Measurements from ENCODE around the gene PRRC2A. TPM values are rescaled to one million over a fixed set of nuclear protein-coding genes. Genes with fewer than 3 reads are reported as not detected.

PRRC2A gene
- 54.7 and 90.9 TPM in 2 replicates for total RNA-seq

DNA sequence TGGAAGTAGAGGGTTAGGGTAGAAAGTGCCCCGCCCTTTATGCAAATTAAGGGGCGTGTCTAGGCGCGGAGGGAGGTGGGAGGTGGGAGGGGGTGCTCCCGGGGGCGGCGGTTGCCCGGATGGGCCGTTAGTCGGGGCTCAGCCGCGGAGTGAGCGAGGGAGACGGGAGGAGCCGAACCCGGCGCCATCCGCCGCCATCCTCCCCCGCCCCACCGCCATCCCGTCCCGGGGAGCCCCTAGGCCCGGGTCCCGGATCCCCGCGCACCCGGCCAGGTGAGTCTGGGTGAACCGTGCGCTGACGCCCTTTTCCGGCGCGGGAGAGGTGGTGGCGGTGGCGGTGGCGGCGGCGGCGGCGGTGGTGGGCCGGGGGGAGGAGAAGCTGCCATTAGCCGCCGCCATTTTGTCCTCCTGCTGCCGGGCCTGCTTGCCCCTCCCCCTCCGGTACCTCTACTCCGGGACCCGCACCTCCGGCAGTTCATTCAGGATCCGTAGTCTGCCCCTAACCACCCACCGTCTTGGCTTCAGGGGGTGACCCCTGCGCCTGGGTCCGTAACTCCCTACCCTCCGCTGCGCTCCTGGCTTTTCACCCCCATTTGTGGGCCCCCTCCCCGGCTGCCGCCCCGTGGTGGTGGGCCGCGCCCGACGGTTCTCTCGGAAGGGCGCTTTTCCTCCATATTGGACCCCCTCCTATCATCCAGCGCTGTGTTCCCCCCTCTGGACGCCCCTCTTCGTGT lies at the start of gene PRRC2A:
PRRC2A (plus strand) TSS at position 130 of the 734 bp plus-strand sequence. CDS start 2,075 bp downstream, outside the sequence.

DNA sequence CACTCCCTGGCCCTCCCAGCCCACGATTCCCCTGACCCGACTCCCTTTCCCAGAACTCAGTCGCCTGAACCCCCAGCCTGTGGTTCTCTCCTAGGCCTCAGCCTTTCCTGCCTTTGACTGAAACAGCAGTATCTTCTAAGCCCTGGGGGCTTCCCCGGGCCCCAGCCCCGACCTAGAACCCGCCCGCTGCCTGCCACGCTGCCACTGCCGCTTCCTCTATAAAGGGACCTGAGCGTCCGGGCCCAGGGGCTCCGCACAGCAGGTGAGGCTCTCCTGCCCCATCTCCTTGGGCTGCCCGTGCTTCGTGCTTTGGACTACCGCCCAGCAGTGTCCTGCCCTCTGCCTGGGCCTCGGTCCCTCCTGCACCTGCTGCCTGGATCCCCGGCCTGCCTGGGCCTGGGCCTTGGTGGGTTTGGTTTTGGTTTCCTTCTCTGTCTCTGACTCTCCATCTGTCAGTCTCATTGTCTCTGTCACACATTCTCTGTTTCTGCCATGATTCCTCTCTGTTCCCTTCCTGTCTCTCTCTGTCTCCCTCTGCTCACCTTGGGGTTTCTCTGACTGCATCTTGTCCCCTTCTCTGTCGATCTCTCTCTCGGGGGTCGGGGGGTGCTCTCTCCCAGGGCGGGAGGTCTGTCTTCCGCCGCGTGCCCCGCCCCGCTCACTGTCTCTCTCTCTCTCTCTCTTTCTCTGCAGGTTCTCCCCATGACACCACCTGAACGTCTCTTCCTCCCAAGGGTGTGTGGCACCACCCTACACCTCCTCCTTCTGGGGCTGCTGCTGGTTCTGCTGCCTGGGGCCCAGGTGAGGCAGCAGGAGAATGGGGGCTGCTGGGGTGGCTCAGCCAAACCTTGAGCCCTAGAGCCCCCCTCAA lies 48.2 kb upstream of the PRRC2A start, which contains the start of gene LTA:
LTA (plus strand) TSS at position 249 of the 871 bp plus-strand sequence; CDS start at position 703, 454 bp downstream.

DNA sequence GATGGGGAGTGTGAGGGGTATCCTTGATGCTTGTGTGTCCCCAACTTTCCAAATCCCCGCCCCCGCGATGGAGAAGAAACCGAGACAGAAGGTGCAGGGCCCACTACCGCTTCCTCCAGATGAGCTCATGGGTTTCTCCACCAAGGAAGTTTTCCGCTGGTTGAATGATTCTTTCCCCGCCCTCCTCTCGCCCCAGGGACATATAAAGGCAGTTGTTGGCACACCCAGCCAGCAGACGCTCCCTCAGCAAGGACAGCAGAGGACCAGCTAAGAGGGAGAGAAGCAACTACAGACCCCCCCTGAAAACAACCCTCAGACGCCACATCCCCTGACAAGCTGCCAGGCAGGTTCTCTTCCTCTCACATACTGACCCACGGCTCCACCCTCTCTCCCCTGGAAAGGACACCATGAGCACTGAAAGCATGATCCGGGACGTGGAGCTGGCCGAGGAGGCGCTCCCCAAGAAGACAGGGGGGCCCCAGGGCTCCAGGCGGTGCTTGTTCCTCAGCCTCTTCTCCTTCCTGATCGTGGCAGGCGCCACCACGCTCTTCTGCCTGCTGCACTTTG lies 45.1 kb upstream of the PRRC2A start, which contains the start of gene TNF:
TNF (plus strand) TSS at position 231 of the 567 bp plus-strand sequence; CDS start at position 408, 177 bp downstream.

DNA sequence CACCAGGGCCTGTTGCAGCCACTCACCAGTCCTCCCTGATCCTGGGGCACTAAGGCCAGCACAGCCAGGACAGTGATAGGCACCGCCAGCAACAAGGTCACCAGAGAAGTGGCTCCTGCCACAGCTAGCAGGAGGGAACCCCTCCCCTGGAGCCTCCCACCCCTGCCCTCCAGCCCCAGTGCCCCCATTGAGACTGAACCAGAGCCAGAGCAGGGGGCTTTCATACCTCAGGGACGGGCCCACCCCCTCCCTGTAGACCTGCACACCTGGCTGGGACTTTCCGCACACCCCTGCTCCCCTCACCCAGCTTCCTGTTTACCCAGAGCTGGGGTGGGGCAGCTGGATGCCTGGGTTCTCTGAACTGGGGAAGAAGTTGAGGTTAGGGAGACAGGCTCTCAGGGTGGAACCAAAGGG lies 38.3 kb upstream of the PRRC2A start, which contains the start of gene LTB:
LTB (minus strand) TSS at position 195 of the 414 bp plus-strand sequence; CDS start at position 188, 7 bp downstream.

DNA sequence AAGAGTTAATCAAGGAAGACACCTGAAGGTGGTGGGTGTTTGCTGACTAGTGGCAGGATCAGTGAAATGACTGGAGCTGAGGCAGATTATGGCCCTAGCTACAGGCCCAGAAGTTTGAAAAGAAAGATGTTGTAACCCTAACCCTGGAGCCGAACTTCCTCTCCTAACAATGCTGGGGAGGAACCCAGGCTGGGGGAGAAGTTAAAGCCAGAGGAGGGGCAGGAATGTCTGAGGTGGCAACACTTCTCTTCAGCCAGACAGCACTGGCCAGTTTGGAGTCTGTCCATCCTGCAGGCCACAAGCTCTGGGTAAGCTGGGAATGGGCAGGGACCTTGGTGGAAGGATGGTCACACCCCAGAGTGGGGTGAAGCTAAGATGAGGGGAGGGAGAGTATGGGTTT lies 34.5 kb upstream of the PRRC2A start, which contains the start of gene LST1:
LST1 (plus strand) TSS at position 270 of the 400 bp plus-strand sequence. CDS start 1,023 bp downstream, outside the sequence.

DNA sequence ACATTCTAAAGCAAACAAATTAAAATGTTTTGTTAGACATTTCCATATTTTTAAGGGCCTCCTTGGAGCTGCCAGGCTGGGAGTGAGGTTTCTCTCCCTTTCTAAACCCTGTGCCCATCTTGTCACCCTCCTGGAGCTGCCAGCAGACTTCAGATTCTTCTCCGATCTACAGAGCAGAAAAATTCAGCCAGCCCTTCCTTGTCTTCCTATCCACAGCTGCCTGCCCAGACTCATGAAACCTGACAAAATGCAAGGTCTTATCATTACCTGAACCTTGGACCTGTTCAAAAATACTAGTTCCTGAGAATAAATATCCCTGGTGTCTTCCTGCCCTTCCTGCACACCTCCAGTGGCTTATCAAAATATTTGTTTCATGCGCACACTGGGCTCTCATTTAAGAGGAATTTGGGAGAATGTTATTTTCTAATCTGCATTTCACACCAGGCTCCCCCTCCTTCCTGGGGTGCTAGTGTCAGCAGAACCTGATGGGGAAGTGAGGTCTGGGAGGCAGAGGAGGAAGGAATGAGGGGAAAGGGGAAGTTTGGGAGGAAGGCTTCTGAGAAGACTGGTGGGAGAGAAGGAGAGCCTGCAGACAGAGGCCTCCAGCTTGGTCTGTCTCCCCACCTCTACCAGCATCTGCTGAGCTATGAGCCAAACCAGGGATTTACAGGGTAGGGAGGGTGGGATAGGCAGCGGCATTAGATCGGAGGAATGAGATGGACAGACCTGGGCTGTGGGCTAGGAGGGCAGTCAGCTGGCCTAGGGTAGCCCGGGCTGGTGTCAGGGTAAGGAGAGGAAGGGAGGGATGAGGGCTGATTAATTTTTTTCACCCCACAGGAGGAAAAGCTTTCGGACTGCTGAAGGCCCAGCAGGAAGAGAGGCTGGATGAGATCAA lies 5.6 kb upstream of the PRRC2A start, which contains the start of gene AIF1:
AIF1 (plus strand) TSS at position 551 of the 895 bp plus-strand sequence; CDS start at position 647, 96 bp downstream.

DNA sequence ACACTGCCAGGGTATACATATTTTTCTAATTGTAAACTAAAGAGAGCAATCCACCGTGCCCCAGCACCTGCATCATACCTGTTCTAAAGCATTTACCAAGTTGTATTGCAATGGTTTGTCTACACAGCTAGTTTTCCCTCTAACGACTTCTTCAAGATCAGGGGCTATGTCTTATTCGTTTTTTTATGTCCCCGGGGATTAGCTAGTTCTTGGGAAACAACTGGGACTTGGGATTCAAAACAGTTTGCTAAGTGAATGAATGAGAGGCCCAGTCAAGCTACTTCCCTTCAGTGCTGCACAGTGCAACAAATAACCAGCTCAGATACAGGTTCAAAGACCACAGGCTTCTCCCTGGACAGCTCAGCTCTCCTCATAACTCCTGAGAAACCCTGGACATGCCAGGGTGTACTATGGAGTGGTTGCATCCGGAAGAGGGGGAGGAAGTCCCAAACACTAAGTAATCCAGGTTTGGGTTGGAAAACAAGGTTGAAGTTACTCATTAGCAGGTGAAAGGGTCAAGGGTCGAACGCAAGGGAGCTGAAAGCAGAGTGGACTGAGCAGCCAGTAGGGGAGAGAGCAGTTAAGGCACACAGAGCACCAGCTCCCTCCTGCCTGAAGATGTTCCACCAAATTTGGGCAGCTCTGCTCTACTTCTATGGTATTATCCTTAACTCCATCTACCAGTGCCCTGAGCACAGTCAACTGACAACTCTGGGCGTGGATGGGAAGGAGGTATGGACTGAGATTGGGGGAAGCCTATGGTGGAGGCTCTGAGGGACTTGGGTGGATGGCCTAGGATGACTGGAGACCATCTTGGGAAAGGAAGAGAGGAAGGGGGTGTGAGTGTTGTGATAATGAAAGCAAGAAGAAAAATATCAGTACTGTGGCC lies 35.1 kb downstream of the PRRC2A start, which contains the start of gene APOM:
APOM (plus strand) TSS at position 546 of the 889 bp plus-strand sequence; CDS start at position 619, 73 bp downstream.

DNA sequence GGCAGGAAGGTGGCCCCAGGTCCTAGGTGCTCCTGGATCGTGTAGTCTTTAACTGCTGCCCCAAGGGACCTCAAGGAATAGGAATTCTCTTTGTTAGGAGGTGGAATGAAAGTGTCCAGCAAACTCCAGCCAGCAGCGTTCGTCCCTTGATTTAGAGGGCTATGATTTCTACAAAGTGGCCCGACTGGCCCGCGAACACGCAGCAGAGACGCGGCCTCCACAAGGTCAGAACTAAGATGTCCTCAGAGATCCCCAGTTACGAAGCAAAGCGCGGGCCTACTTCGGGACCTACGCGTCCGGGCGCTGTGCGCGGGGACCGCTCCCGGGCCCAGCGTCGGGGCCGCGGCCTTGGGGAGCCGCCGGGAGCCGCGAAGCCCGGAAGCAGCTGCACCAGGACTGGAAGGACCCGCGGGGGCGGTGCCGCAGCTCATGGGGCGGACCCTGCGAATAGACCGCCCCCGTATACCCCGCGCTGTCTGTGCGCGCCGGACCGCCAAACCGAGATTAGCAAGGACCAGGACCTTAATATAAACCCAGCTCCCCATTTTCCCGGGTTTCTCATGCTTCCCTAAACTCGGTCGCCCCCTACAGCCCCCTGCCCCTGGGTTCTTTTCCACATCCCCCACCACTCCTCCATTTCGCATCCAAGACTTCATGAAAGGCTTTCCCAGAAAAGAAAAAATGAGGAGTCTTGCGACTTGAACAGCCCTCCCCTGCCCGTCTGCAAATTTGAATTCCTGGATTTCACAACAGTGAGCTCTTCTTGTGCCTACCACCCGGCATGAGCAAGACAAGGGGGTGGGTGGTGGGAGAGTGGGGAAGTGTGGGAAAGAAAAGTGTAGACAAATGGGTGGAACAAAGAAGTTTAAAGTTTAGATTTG lies 40.1 kb downstream of the PRRC2A start, which contains the start of gene C6orf47:
C6orf47 (minus strand) TSS at position 398 of the 881 bp plus-strand sequence. CDS start 831 bp downstream, outside the sequence.

DNA sequence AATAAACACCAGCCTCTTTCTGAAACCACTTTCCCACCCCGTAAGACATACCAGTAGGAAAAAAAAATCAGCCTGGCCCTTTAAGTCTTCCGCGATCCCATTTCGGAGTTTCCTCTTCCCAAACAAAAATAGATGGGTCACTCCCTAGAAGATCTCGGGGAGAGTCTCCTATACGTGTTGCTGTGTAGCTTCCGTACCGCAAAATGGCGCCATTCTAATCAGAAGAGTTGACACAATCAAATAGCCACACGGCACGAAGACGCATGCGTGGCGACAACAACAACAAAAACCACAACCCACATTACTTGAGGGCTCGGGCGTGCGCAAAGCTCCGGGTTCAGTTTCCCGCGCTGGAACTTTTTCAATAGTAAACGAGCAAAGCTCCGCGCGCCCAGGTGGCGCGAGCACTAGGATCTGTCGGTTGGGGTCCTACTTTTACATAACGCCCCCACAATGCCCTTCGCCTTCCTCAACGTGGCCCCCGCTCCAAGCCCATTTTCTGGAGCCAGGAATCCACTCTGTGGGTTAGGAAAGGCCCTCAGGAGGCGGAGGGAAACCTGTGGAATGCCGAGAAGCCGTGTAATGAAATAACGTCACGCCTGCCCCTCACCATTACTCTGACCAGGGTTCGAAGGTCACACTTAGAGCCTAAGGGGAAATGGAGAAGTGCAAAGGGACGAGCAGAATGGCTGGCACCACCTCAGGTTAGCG lies 44.4 kb downstream of the PRRC2A start, which contains the start of gene GPANK1:
GPANK1 (minus strand) TSS at position 208 of the 711 bp plus-strand sequence. CDS start 519 bp downstream, outside the sequence.

DNA sequence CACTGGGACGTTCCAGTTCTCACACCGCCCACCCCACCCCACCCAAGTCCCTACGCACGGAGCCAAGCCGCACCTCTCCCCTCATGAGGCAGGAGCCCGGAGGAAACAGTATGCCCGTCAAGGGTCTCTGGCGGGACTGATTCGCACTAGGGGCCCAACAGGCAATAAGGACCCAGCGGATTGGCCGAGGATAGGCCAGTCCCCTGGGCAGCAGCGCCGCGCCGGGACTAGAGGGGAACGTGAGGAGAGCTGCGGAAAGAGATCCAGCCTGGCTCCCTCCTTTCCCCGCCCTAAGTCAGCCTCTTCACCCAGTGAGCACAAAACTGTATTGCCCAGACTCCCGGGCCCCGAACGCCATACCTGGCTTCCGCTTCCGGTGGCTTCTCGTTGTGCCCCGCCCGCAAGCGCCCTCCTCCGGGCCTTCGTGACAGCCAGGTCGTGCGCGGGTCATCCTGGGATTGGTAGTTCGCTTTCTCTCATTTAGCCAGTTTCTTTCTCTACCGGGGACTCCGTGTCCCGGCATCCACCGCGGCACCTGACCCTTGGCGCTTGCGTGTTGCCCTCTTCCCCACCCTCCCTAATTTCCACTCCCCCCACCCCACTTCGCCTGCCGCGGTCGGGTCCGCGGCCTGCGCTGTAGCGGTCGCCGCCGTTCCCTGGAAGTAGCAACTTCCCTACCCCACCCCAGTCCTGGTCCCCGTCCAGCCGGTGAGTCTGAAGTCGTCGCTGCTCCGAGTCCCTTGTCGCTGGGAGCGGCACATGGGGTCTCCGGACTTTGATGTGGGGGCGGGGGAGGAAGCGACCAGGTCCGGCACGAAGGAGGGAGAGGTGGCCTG lies 45.2 kb downstream of the PRRC2A start, which contains the start of gene CSNK2B:
CSNK2B (plus strand) TSS at position 580 of the 836 bp plus-strand sequence. CDS start 752 bp downstream, outside the sequence.

DNA sequence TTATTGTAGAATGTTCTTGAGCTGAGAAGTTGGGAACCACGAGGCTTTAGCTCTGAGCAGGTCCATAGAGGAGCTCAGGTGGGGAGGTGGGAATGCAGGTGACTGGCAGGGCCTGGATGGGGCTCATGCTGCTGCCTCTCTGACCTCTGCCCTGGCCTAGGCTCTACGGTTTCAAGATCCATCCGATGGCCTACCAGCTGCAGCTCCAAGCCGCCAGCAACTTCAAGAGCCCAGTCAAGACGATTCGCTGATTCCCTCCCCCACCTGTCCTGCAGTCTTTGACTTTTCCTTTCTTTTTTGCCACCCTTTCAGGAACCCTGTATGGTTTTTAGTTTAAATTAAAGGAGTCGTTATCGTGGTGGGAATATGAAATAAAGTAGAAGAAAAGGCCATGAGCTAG lies 49.2 kb downstream of the PRRC2A start, which contains the start of gene LY6G5B:
LY6G5B (plus strand) TSS at position 301 of the 400 bp plus-strand sequence. CDS start 975 bp downstream, outside the sequence.

DNA sequence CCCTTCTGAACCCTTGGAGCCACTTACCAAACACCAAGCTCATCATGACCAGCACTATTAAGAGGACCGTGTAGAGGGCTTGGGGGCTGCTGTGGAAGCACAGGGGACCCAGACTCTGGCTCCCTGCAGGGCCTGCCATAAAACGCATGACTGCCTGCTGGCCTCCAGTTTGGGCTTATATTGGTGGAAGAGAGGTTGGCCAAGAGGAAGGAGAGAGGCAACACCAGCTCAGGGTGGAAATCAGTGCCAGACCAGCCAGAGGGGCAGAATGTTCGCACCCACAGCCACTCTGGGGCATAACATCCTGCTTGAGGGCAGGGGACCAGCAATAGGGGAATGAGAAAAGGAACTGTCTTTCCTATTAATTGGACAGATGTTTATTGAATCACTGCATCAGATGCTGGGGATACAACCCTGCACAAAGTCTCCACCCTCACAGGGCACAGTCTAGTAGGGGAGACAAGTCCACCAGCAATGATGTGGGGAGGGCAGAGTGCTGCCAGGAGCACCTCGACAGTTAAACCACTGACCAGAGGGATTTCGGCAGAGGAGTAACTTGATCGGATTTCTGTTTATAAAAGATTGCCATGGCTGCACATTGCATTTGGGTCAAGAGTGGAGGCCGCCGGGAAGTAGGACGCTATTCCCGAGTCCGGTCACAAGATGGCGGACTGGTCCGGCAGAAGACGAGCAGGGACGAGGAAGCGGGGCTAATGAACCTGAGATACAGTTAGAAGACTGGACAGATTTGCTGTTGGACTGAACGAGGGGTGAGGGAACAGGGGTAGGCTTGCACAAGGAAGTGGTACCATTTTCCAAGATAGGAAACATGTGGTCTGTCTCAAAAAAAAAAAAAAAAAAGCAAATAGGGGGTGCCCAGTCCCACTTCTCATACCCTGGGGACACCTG lies 60.0 kb downstream of the PRRC2A start, which contains the start of gene LY6G5C:
LY6G5C (minus strand) TSS at position 842 of the 909 bp plus-strand sequence; CDS start at position 148, 694 bp downstream.

All from subcutaneous preadipocyte (primary cell).